ENCODE data around the gene CPT2. TPM values are rescaled to one million over a fixed set of nuclear protein-coding genes. Genes with fewer than 3 reads are reported as not detected.

The CPT2 gene
- total and polyA plus RNA-seq, 2 of the 13 experiments (the other 11 are each of a cell fraction or from before 2014, with no cell fraction given), result 12.6 to 14.6 TPM

DNA sequence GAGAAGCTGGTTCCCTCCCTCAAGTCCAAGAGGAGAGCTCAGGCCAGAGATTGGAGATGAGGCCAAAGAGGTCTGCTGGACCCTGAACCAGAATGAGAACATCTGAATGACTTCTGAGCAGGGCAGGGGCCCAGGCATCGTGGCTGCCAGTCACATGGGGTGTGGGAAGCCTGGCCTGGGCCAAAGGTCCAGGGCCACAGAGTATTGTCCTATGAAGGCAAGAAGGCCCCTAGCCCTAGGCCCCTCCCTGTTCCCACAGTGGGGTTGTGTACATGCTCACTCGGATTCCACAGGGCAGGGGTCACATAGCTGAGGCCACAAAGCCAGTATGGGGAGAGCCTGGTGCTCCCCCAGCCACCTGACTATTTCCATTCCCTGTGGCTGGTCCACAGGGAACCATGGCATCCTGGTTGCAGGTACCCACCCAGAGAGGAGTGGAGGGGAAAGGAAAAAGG is 35.7 kb upstream of the CPT2 start (continued):
- TF ChIP-seq ZNF225 (CRISPR knock-in tag; IDR thresholded peaks at IDR 0.05) (no peak), ZSCAN25 (CRISPR knock-in tag; IDR thresholded peaks at IDR 0.05) (peak; percentile 94), TEAD2 (CRISPR knock-in tag; IDR thresholded peaks at IDR 0.05) (no peak), ZNF264 (CRISPR knock-in tag; IDR thresholded peaks at IDR 0.05) (peak; percentile 93), RARG (CRISPR knock-in tag; IDR thresholded peaks at IDR 0.05; ENCODE audit: low read depth) (0 out of 2 replicates have a peak, but pooled peaks have one; percentile 68), KDM5A (IDR thresholded peaks at IDR 0.05; ENCODE audit: borderline replicate concordance, low read length) (no peak), REL (CRISPR knock-in tag; conservative IDR thresholded peaks at IDR 0.05) (no peak), TAF15 (IDR thresholded peaks at IDR 0.05; ENCODE audit: low read depth, low read length, poor library complexity, severe bottlenecking) (no peak), ZNF766 (CRISPR knock-in tag; IDR thresholded peaks at IDR 0.05; ENCODE audit: borderline replicate concordance) (peak; percentile 68; the same call in 1 of the 2 replicates), ONECUT2 (CRISPR knock-in tag; IDR thresholded peaks at IDR 0.05) (no peak), ZNF589 (CRISPR knock-in tag; conservative IDR thresholded peaks at IDR 0.05) (no peak), ELF1 (CRISPR knock-in tag; IDR thresholded peaks at IDR 0.05) (0 out of 2 replicates have a peak, but pooled peaks have one; percentile 41), AKAP8 (CRISPR knock-in tag; IDR thresholded peaks at IDR 0.05) (no peak), MBNL3 (CRISPR knock-in tag; conservative IDR thresholded peaks at IDR 0.05) (no peak), FOXK2 (IDR thresholded peaks at IDR 0.05) (peak; percentile 79), ZNF329 (CRISPR knock-in tag; IDR thresholded peaks at IDR 0.05; ENCODE audit: low read depth) (no peak), MEF2D (CRISPR knock-in tag; IDR thresholded peaks at IDR 0.05) (peak; percentile 97), RAD51 (IDR thresholded peaks at IDR 0.05; ENCODE audit: borderline replicate concordance) (peak; percentile 56; the same call in 1 of the 2 replicates), SMYD3 (CRISPR knock-in tag; IDR thresholded peaks at IDR 0.05) (no peak)
- TF ChIP-seq, protein P1, sequence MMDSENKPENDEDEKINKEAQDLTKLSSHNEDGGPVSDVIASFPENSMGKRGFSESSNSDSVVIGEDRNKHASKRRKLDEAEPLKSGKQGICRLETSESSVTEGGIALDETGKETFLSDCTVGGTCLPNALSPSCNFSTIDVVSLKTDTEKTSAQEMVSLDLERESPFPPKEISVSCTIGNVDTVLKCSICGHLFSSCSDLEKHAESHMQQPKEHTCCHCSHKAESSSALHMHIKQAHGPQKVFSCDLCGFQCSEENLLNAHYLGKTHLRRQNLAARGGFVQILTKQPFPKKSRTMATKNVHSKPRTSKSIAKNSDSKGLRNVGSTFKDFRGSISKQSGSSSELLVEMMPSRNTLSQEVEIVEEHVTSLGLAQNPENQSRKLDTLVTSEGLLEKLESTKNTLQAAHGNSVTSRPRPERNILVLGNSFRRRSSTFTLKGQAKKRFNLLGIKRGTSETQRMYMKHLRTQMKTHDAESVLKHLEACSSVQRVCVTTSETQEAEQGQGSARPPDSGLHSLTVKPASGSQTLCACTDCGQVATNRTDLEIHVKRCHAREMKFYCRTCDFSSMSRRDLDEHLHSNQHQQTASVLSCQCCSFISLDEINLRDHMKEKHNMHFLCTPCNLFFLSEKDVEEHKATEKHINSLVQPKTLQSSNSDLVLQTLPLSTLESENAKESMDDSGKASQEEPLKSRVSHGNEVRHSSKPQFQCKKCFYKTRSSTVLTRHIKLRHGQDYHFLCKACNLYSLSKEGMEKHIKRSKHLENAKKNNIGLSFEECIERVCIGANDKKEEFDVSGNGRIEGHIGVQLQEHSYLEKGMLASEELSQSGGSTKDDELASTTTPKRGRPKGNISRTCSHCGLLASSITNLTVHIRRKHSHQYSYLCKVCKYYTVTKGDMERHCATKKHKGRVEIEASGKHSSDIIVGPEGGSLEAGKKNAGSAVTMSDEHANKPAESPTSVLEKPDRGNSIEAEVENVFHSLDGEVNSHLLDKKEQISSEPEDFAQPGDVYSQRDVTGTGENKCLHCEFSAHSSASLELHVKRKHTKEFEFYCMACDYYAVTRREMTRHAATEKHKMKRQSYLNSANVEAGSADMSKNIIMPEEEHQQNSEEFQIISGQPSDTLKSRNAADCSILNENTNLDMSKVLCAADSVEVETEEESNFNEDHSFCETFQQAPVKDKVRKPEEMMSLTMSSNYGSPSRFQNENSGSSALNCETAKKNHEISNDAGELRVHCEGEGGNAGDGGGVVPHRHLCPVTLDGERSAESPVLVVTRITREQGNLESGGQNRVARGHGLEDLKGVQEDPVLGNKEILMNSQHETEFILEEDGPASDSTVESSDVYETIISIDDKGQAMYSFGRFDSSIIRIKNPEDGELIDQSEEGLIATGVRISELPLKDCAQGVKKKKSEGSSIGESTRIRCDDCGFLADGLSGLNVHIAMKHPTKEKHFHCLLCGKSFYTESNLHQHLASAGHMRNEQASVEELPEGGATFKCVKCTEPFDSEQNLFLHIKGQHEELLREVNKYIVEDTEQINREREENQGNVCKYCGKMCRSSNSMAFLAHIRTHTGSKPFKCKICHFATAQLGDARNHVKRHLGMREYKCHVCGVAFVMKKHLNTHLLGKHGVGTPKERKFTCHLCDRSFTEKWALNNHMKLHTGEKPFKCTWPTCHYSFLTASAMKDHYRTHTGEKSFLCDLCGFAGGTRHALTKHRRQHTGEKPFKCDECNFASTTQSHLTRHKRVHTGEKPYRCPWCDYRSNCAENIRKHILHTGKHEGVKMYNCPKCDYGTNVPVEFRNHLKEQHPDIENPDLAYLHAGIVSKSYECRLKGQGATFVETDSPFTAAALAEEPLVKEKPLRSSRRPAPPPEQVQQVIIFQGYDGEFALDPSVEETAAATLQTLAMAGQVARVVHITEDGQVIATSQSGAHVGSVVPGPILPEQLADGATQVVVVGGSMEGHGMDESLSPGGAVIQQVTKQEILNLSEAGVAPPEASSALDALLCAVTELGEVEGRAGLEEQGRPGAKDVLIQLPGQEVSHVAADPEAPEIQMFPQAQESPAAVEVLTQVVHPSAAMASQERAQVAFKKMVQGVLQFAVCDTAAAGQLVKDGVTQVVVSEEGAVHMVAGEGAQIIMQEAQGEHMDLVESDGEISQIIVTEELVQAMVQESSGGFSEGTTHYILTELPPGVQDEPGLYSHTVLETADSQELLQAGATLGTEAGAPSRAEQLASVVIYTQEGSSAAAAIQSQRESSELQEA (CRISPR knock-in tag; IDR thresholded peaks at IDR 0.05; ENCODE audit: not compliant biosample characterization), result peak; percentile 73
- TF ChIP-seq, protein P2, sequence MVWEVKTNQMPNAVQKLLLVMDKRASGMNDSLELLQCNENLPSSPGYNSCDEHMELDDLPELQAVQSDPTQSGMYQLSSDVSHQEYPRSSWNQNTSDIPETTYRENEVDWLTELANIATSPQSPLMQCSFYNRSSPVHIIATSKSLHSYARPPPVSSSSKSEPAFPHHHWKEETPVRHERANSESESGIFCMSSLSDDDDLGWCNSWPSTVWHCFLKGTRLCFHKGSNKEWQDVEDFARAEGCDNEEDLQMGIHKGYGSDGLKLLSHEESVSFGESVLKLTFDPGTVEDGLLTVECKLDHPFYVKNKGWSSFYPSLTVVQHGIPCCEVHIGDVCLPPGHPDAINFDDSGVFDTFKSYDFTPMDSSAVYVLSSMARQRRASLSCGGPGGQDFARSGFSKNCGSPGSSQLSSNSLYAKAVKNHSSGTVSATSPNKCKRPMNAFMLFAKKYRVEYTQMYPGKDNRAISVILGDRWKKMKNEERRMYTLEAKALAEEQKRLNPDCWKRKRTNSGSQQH (CRISPR knock-in tag; IDR thresholded peaks at IDR 0.05; ENCODE audit: low read depth), result 0 out of 2 replicates have a peak, but pooled peaks have one; percentile 56
- TF ChIP-seq, protein P3, sequence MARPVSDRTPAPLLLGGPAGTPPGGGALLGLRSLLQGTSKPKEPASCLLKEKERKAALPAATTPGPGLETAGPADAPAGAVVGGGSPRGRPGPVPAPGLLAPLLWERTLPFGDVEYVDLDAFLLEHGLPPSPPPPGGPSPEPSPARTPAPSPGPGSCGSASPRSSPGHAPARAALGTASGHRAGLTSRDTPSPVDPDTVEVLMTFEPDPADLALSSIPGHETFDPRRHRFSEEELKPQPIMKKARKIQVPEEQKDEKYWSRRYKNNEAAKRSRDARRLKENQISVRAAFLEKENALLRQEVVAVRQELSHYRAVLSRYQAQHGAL (CRISPR knock-in tag; IDR thresholded peaks at IDR 0.05; ENCODE audit: not compliant biosample characterization), result no peak
